Activated B cell treated with CpG ODN at 0.5 μM for 24 hours (primary cell): ENCODE data around the gene CUX1. TPM values are rescaled to one million over a fixed set of nuclear protein-coding genes. Genes with fewer than 3 reads are reported as not detected.

ENCODE experiments used
- ATAC-seq: fragments of 200-7000 bp; cut with Tn5 transposase; one replicate; pipeline ENCODE4 v1.10.0; 2021; ENCODE audit warnings: low read depth, mild to moderate bottlenecking, moderate library complexity
- CTCF ChIA-PET: fragments of 350-600 bp; sonication (Branson Sonifier 250); formaldehyde crosslinking; loops from one replicate; lab custom pipeline; 2021; ENCODE audit warnings: antibody characterized with exemption; lab: Charles Lee
- POLR2A ChIA-PET: fragments of 350-600 bp; sonication (Branson Sonifier 250); formaldehyde crosslinking; loops from one replicate; lab custom pipeline; 2021; ENCODE audit warnings: antibody characterized with exemption; lab: Charles Lee
- DNase-seq: peaks from one replicate; pipeline ENCODE4 v3.0.0; 2022
- H3K27ac Mint-ChIP-seq: one replicate; pipeline ENCODE4 v1.8.0; 2020; ENCODE audit warnings: mixed read lengths
- H3K27me3 Mint-ChIP-seq: one replicate; pipeline ENCODE4 v1.8.0; 2021; ENCODE audit warnings: mixed read lengths
- H3K36me3 Mint-ChIP-seq: one replicate; pipeline ENCODE4 v1.8.0; 2021; ENCODE audit warnings: low read depth, mixed read lengths
- H3K4me1 Mint-ChIP-seq: one replicate; pipeline ENCODE4 v1.8.0; 2021; ENCODE audit warnings: mixed read lengths
- H3K4me3 Mint-ChIP-seq: one replicate; pipeline ENCODE4 v1.8.0; 2020; ENCODE audit warnings: mild to moderate bottlenecking, mixed read lengths
- H3K9me3 Mint-ChIP-seq: one replicate; pipeline ENCODE4 v1.8.0; 2020; ENCODE audit warnings: mixed read lengths
- intact Hi-C: fragments of 100-400 bp; cut with micrococcal nuclease; formaldehyde crosslinking; loops from one replicate; pipeline ENCODE4 v1.15.1; 2024
- total RNA-seq: library from RNA; stranded (reverse); gene quantifications from 2 replicates; pipeline ENCODE4 v1.2.3, GENCODE V29; 2022
- TF ChIP-seq, protein P1 (sequence below): fragments of 200-600 bp; IDR thresholded peaks from one replicate; pipeline ENCODE4 v1.8.0; 2022; ENCODE audit warnings: antibody characterized with exemption, mild to moderate bottlenecking

Gene CUX1
- total RNA-seq, 1 donor from 2014 or later, result 61.7 TPM

- POLR2A ChIA-PET, result interaction anchor here (0.7 to 3.0 kb wide), 2 partner anchors 41 to 71 kb away, joined by 12 to 18 read pairs; no protein-coding TSS in a partner anchor
- Mint-ChIP-seq H3K36me3 (peaks cover 4% of the 10 kb centered on the region), H3K27me3 (no peaks in the 10 kb centered on the region), H3K4me3 (peak overlapping the region; percentile 83), H3K9me3 (no peaks in the 10 kb centered on the region), H3K4me1 (peaks cover 28% of the 10 kb centered on the region), H3K27ac (peak overlapping the region; percentile 65)
- DNase-seq, result peak; percentile 74
- peak; percentile 77 for ATAC-seq
- TF ChIP-seq, protein P1, sequence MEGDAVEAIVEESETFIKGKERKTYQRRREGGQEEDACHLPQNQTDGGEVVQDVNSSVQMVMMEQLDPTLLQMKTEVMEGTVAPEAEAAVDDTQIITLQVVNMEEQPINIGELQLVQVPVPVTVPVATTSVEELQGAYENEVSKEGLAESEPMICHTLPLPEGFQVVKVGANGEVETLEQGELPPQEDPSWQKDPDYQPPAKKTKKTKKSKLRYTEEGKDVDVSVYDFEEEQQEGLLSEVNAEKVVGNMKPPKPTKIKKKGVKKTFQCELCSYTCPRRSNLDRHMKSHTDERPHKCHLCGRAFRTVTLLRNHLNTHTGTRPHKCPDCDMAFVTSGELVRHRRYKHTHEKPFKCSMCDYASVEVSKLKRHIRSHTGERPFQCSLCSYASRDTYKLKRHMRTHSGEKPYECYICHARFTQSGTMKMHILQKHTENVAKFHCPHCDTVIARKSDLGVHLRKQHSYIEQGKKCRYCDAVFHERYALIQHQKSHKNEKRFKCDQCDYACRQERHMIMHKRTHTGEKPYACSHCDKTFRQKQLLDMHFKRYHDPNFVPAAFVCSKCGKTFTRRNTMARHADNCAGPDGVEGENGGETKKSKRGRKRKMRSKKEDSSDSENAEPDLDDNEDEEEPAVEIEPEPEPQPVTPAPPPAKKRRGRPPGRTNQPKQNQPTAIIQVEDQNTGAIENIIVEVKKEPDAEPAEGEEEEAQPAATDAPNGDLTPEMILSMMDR, result no peak
- CTCF ChIA-PET, result no interaction called here
- intact Hi-C loops, result loop anchor here (1.0 to 10.0 kb wide), 7 partner anchors 41 to 421 kb away; no protein-coding TSS in a partner anchor
Measured at GRCh38 chr7:101815826-101816594, 1.4 kb upstream of the CUX1 start.

DNA sequence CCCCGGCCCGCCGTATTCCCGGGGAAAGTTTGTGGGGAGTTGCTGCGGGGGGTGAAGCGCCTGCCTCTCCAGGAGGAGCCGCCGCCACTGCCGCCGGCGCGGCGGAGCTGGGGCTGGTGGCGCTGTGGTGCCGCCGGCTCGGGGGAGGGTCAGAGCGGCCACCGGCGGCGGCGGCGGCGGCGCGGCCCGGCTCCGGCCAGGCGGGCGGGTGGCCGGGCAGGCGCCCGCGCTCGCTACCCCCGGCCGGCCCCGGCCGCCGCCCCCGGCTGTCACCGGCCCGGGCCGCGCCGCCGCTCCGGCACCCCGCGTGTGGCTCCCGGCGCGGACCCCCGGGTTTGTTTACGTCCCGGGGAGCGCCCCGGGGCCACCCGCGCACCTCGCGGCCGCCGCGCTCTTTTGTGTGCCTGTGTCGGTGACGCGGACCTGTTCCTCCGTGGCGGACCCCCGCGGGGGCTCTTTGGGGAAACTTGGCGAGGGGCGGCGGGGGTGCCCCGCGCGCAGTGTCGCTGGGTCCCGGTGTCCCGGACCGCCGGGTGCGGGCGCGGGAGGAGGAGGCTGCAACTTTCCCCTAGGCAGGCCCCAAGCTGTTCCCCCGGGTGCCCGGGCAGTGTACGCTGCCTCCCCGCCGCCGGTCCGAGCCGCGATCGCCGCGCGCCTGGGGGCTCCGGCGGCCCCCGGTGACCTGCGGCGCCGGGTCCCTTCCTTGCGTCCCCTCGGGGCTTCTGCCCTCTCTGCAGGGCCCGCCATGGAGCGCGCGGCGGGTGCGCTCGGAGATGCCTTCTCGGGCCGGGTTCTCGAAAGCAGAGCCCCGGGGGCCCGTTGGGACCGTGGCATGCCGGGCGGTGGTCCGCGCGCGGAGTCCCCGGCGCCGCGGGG lies 593 bp upstream of the CUX1 start:
- CTCF ChIA-PET, result interaction anchor here (0.9 kb wide), 1 partner anchor 24 kb away, joined by 3 read pairs; no protein-coding TSS in a partner anchor
- DNase-seq (peak; percentile 55), ATAC-seq (peak; percentile 11)
- POLR2A ChIA-PET, result interaction anchor here (0.7 to 3.0 kb wide), 4 partner anchors 40 to 599 kb away, joined by 3 to 18 read pairs (median 8); partner anchors contain the start of gene PLOD3
- peaks cover 29% of the 10 kb centered on the region for H3K4me1 Mint-ChIP-seq
- intact Hi-C loops, result loop anchor here (2.0 to 10.0 kb wide), 3 partner anchors 174 to 330 kb away; no protein-coding TSS in a partner anchor
- peaks cover 4% of the 10 kb centered on the region for H3K36me3 Mint-ChIP-seq
- TF ChIP-seq, protein P1, result no peak
- no peaks in the 10 kb centered on the region for H3K27me3 Mint-ChIP-seq
- no peak overlapping the region for H3K27ac Mint-ChIP-seq
- peak overlapping the region; percentile 64 for H3K4me3 Mint-ChIP-seq
- no peaks in the 10 kb centered on the region for H3K9me3 Mint-ChIP-seq

DNA sequence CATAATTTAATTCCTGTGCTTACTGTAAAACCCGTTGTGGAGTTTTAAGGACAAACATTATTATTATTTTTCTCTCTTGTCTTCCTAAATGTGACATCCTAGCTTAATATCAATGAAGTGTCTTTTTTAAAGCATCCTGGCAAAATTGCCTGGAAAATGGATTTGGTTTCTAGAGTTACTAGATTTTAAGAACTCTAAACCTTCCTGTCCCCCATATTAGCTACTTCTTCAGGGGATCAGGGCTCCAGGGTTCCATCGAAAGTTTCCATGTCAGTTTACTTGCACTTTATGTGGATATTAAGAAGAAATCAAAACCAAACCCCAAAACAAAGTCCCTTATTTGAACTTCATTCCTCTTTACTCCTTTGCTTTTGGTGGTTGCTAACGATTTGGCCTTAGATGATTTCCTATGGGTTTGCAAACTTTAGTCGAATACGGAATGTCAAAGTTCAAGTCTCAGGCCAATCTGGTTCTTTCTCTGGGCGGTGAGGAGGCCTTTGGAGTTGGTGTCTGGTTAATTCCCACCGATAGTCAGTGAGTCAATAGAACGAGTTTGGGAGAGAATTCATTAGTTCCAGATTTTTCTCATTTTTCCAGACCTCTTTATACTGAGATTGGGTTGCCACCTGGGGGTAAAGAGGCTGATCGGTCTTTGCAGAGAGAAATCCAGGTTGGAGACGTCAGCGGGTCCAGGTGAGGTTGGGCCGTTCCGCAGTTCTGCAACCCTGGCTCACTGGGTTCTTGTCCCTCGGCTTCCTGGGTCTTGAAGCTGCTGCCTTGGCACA lies 1.1 kb downstream of the CUX1 start:
- H3K27ac Mint-ChIP-seq, result no peak overlapping the region
- ChIA-PET CTCF (interaction anchor here (0.9 to 1.0 kb wide), 2 partner anchors 22 to 75 kb away, joined by 3 to 5 read pairs; no protein-coding TSS in a partner anchor), POLR2A (interaction anchor here (0.9 to 3.0 kb wide), 2 partner anchors 9 to 38 kb away, joined by 11 to 18 read pairs; no protein-coding TSS in a partner anchor)
- no peak for DNase-seq
- peaks cover 29% of the 10 kb centered on the region for H3K4me1 Mint-ChIP-seq
- intact Hi-C loops, result loop anchor here (5.0 to 10.0 kb wide), 2 partner anchors 306 to 329 kb away; no protein-coding TSS in a partner anchor
- H3K36me3 Mint-ChIP-seq, result peaks cover 4% of the 10 kb centered on the region
- TF ChIP-seq, protein P1, result no peak
- H3K4me3 Mint-ChIP-seq, result peak overlapping the region; percentile 84
- no peak for ATAC-seq
- H3K9me3 Mint-ChIP-seq, result no peaks in the 10 kb centered on the region
- H3K27me3 Mint-ChIP-seq, result no peaks in the 10 kb centered on the region

DNA sequence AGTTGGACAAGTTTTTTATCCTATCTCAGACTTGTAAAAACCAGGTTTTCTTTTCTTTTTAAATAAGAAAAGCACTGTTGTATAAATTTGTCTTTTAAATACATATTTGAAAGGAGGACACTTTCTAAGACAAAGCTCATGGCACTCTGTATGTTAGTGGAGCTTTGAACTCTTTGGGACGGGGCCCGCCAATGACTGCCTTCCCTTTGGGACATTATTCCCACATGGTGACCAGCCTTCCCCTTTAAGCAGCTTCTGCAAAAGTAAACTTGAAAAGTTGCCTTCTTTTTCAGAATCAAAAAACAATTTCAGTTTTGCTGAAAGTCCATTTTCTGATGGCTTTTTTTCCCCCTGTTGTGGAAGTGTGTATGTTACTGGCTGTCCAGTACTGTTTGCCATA lies 1.8 kb downstream of the CUX1 start:
- no peak overlapping the region for H3K4me3 Mint-ChIP-seq
- no peak for ATAC-seq
- DNase-seq, result no peak
- H3K4me1 Mint-ChIP-seq, result peaks cover 29% of the 10 kb centered on the region
- POLR2A ChIA-PET, result no interaction called here
- CTCF ChIA-PET, result no interaction called here
- intact Hi-C loops, result loop anchor here (5.0 to 10.0 kb wide), 2 partner anchors 306 to 328 kb away; no protein-coding TSS in a partner anchor
- H3K27ac Mint-ChIP-seq, result no peak overlapping the region
- peaks cover 4% of the 10 kb centered on the region for H3K36me3 Mint-ChIP-seq
- no peaks in the 10 kb centered on the region for H3K27me3 Mint-ChIP-seq
- H3K9me3 Mint-ChIP-seq, result no peaks in the 10 kb centered on the region
- TF ChIP-seq, protein P1, result no peak
